ENCODE measurements around the gene ZCCHC9. TPM values are rescaled to one million over a fixed set of nuclear protein-coding genes. Genes with fewer than 3 reads are reported as not detected.
"Not testable (repeated sequence)": the region's sequence is repeated elsewhere in the genome, so short reads cannot be mapped to it uniquely, and the experiment has no call there.

Gene ZCCHC9
- total RNA-seq, 2 experiments from 2014 or later, result 19.2 to 27.4 TPM

DNA sequence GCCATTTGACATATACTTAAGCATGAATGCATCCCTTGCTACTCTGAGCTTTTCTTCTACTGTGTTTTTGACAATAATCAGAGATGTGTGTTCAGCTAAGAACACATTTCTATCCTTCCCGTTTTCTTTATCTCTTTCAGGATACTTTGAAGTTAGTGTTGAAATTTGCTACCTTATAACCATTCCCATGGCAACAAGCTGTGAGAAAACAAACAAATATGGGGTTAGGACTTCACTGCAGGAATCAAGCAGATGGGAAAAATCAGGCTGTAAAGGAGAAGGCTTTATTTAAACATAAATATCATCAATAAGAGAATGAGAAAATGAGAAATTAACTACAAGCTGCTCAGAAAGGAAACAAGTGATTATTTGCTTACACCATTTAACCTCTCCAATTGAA is 35.2 kb downstream of the ZCCHC9 start:
- TF ChIP-seq, protein P1, sequence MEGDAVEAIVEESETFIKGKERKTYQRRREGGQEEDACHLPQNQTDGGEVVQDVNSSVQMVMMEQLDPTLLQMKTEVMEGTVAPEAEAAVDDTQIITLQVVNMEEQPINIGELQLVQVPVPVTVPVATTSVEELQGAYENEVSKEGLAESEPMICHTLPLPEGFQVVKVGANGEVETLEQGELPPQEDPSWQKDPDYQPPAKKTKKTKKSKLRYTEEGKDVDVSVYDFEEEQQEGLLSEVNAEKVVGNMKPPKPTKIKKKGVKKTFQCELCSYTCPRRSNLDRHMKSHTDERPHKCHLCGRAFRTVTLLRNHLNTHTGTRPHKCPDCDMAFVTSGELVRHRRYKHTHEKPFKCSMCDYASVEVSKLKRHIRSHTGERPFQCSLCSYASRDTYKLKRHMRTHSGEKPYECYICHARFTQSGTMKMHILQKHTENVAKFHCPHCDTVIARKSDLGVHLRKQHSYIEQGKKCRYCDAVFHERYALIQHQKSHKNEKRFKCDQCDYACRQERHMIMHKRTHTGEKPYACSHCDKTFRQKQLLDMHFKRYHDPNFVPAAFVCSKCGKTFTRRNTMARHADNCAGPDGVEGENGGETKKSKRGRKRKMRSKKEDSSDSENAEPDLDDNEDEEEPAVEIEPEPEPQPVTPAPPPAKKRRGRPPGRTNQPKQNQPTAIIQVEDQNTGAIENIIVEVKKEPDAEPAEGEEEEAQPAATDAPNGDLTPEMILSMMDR (conservative IDR thresholded peaks at IDR 0.05; ENCODE audit: low read length), result no peak
- TF ChIP-seq EZH2phosphoT487 (IDR thresholded peaks at IDR 0.05; ENCODE audit: borderline replicate concordance, low read depth, low read length), result no peak
- no peak overlapping the region for H3K4me3 ChIP-seq (ENCODE audit: low read depth, low read length, poor library complexity, severe bottlenecking)
- no peaks in the 10 kb centered on the region for H3K36me3 ChIP-seq (ENCODE audit: insufficient read depth, low read length)
- no peaks in the 10 kb centered on the region for H4K20me1 ChIP-seq (ENCODE audit: insufficient read depth, low read length)
- no peak overlapping the region for H3K4me2 ChIP-seq (ENCODE audit: low read length)
- H3K9me3 ChIP-seq (ENCODE audit: low read length), result no peaks in the 10 kb centered on the region
- DNase-seq (ENCODE audit: low spot score), result no peak
- H3K27ac ChIP-seq (ENCODE audit: low read depth, low read length, poor library complexity, severe bottlenecking), result no peak overlapping the region
- POLR2A ChIA-PET, result no interaction called here
- H3K9me2 ChIP-seq (ENCODE audit: insufficient read depth, low read length), result no peaks in the 10 kb centered on the region
- intact Hi-C loops (cut with micrococcal nuclease; ENCODE audit: unreplicated experiment), result no loop called here
- H2AFZ ChIP-seq (ENCODE audit: low read length), result no peak overlapping the region
- no TSS peak for BruUV-seq (replicated peaks)
- H3K4me1 ChIP-seq (ENCODE audit: insufficient read depth, low read length, poor library complexity, severe bottlenecking), result no peaks in the 10 kb centered on the region
- CTCF ChIA-PET (ENCODE audit: unreplicated experiment), result no interaction called here
- no peaks in the 10 kb centered on the region for H3K79me2 ChIP-seq (ENCODE audit: insufficient read depth, low read depth, low read length)

DNA sequence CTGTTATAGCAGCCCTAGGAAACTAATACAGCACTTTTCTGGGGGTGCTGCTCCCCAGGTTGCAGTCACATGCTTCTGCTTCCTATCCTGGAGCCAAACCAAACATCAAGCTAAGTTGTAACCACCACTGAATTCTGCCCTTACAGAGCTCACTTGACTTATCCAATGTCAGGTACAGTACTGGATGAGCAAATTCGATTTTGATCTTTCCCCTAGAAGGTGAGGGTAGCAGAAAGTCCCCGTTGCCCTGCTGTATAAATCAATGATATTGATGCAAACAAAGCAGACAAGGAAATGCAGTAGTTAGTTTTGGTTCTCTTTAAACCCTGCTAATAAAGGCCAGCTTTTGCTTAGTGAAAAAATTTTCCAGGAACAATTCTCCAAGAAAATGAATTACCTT is 36.4 kb downstream of the ZCCHC9 start:
- Histone ChIP-seq H3K9me2 (ENCODE audit: insufficient read depth, low read length) (no peaks in the 10 kb centered on the region), H3K36me3 (ENCODE audit: insufficient read depth, low read length) (no peaks in the 10 kb centered on the region), H3K4me1 (ENCODE audit: insufficient read depth, low read length, poor library complexity, severe bottlenecking) (no peaks in the 10 kb centered on the region), H2AFZ (ENCODE audit: low read length) (no peak overlapping the region), H3K79me2 (ENCODE audit: insufficient read depth, low read depth, low read length) (no peaks in the 10 kb centered on the region), H4K20me1 (ENCODE audit: insufficient read depth, low read length) (no peaks in the 10 kb centered on the region), H3K27ac (ENCODE audit: low read depth, low read length, poor library complexity, severe bottlenecking) (no peak overlapping the region), H3K4me2 (ENCODE audit: low read length) (no peak overlapping the region), H3K4me3 (ENCODE audit: low read depth, low read length, poor library complexity, severe bottlenecking) (no peak overlapping the region), H3K9me3 (ENCODE audit: low read length) (no peaks in the 10 kb centered on the region)
- no peak for TF ChIP-seq EZH2phosphoT487 (IDR thresholded peaks at IDR 0.05; ENCODE audit: borderline replicate concordance, low read depth, low read length)
- TF ChIP-seq, protein P1 (conservative IDR thresholded peaks at IDR 0.05; ENCODE audit: low read length), result no peak
- intact Hi-C loops (cut with micrococcal nuclease; ENCODE audit: unreplicated experiment), result no loop called here
- ChIA-PET CTCF (ENCODE audit: unreplicated experiment) (no interaction called here), POLR2A (no interaction called here)
- no TSS peak for BruUV-seq (replicated peaks)
- DNase-seq (ENCODE audit: low spot score), result no peak

DNA sequence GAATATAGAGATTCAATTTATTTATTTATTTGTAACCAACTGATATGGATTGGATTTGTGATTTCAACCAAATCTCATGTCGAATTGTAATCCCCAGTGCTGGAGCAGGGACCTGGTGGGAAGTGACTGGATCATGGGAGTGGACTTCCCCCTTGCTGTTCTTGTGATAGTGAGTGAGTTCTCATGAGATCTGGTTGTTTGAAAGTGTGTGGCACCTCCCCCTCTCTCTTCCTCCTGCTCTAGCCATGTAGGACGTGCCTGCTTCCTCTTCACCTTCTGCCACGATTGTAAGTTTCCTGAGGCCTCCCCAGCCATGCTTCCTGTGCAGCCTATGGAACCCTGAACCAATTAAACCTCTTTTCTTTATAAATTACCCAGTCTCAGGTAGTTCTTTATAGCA is 36.8 kb downstream of the ZCCHC9 start:
- intact Hi-C loops (cut with micrococcal nuclease; ENCODE audit: unreplicated experiment); POLR2A ChIA-PET; H3K79me2 ChIP-seq (ENCODE audit: insufficient read depth, low read depth, low read length); CTCF ChIA-PET (ENCODE audit: unreplicated experiment); H2AFZ ChIP-seq (ENCODE audit: low read length); DNase-seq (ENCODE audit: low spot score); H3K9me3 ChIP-seq (ENCODE audit: low read length); H3K4me1 ChIP-seq (ENCODE audit: insufficient read depth, low read length, poor library complexity, severe bottlenecking); H3K9me2 ChIP-seq (ENCODE audit: insufficient read depth, low read length); H3K4me3 ChIP-seq (ENCODE audit: low read depth, low read length, poor library complexity, severe bottlenecking); H4K20me1 ChIP-seq (ENCODE audit: insufficient read depth, low read length); H3K27ac ChIP-seq (ENCODE audit: low read depth, low read length, poor library complexity, severe bottlenecking); H3K36me3 ChIP-seq (ENCODE audit: insufficient read depth, low read length); BruUV-seq (replicated peaks); H3K4me2 ChIP-seq (ENCODE audit: low read length): not testable (repeated sequence)
